Activated T-cell treated with anti-CD3 and anti-CD28 coated beads, Interleukin-2, amount 50 U/mL, for 1 hour (primary cell): Measurements from ENCODE around the gene SCUBE1.
"Not testable (repeated sequence)": the region's sequence is repeated elsewhere in the genome, so short reads cannot be mapped to it uniquely, and the experiment has no call there.

ENCODE experiments used
- DNase-seq: peaks from one replicate; pipeline ENCODE4 v3.0.0-alpha.2; 2020

Gene SCUBE1

GRCh38 chr22:43355688-43356087, 12.5 kb upstream of the SCUBE1 start:
- not testable (repeated sequence) for DNase-seq

GRCh38 chr22:43351966-43352345, 8.8 kb upstream of the SCUBE1 start:
- no peak for DNase-seq

GRCh38 chr22:43349636-43350035, 6.5 kb upstream of the SCUBE1 start:
- DNase-seq = no peak

GRCh38 chr22:43346521-43346929, 3.4 kb upstream of the SCUBE1 start:
- DNase-seq = peak; percentile 73

GRCh38 chr22:43345761-43346301, 2.7 kb upstream of the SCUBE1 start:
- no peak for DNase-seq

- no peak for DNase-seq
Observed at GRCh38 chr22:43345356-43345755, 2.2 kb upstream of the SCUBE1 start.

GRCh38 chr22:43344520-43344787, 1.3 kb upstream of the SCUBE1 start:
- DNase-seq = no peak

GRCh38 chr22:43343670-43344519, 723 bp upstream of the SCUBE1 start:
- no peak for DNase-seq

GRCh38 chr22:43342347-43343261, 568 bp downstream of the SCUBE1 start:
- no peak for DNase-seq

GRCh38 chr22:43341565-43341964, 1.6 kb downstream of the SCUBE1 start:
- DNase-seq = no peak

- DNase-seq = no peak
Observed at GRCh38 chr22:43338766-43339345, 4.3 kb downstream of the SCUBE1 start.

GRCh38 chr22:43337946-43338345, 5.2 kb downstream of the SCUBE1 start:
- DNase-seq = no peak

GRCh38 chr22:43337385-43337784, 5.8 kb downstream of the SCUBE1 start:
- no peak for DNase-seq

GRCh38 chr22:43334378-43334777, 8.8 kb downstream of the SCUBE1 start:
- no peak for DNase-seq

GRCh38 chr22:43333978-43334377, 9.2 kb downstream of the SCUBE1 start:
- DNase-seq = no peak

GRCh38 chr22:43333156-43333555, 10.0 kb downstream of the SCUBE1 start:
- no peak for DNase-seq

- no peak for DNase-seq
Observed at GRCh38 chr22:43331698-43332097, 11.5 kb downstream of the SCUBE1 start.

GRCh38 chr22:43331069-43331451, 12.1 kb downstream of the SCUBE1 start:
- DNase-seq = no peak

GRCh38 chr22:43330178-43331068, 12.7 kb downstream of the SCUBE1 start:
- DNase-seq = no peak

GRCh38 chr22:43329061-43329460, 14.1 kb downstream of the SCUBE1 start:
- DNase-seq = no peak

- DNase-seq = no peak
Observed at GRCh38 chr22:43327157-43327438, 16.1 kb downstream of the SCUBE1 start.

GRCh38 chr22:43326331-43327156, 16.6 kb downstream of the SCUBE1 start:
- no peak for DNase-seq
